ENCODE data around the gene CEACAM3.

CEACAM3 gene

DNA sequence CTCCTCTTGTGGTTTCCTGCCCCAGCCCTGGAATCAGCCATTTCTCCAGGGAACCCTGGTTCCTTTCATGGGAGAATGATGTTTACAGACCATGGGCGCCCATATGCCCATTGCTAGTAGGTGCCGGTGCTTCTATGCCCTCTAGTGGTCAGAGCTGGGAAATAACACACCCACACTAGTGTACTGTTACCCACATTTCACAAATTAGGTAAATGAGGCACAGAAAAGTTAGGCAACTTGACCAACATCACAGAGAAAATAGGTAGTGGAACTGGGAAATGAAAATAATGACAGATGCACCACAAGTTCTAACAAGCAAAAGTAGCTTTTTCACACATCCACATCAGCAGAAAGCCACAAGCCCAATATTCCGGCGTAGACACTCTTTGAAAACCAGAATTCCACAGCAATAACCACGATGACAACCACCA, 1.3 kb upstream of the CEACAM3 start:
- Histone ChIP-seq H3K4me3 (ENCODE audit: low read length) (no peak overlapping the region), H3K36me3 (ENCODE audit: insufficient read depth, low read length) (no peaks in the 10 kb centered on the region), H3K4me2 (ENCODE audit: low read length) (no peak overlapping the region), H3K4me1 (ENCODE audit: control insufficient read depth, insufficient read depth, low read length) (no peaks in the 10 kb centered on the region), H3K9ac (ENCODE audit: low read depth, low read length) (no peak overlapping the region), H3K9me3 (replicated peaks; ENCODE audit: low read length) (no peaks in the 10 kb centered on the region), H3K27me3 (ENCODE audit: control insufficient read depth, insufficient read depth, low read length) (peaks cover 26% of the 10 kb centered on the region)

GRCh38 chr19:41796901-41797300, 514 bp downstream of the CEACAM3 start:
- Histone ChIP-seq H3K4me2 (ENCODE audit: low read length) (no peak overlapping the region), H3K4me3 (ENCODE audit: low read length) (no peak overlapping the region), H3K9ac (ENCODE audit: low read depth, low read length) (no peak overlapping the region)

GRCh38 chr19:41799444-41800000, 3.1 kb downstream of the CEACAM3 start:
- H3K4me2 ChIP-seq (ENCODE audit: low read length) = no peak overlapping the region
- H3K4me3 ChIP-seq (ENCODE audit: low read length) = no peak overlapping the region
- no peaks in the 10 kb centered on the region for H3K9me3 ChIP-seq (replicated peaks; ENCODE audit: low read length)
- H3K9ac ChIP-seq (ENCODE audit: low read depth, low read length) = no peak overlapping the region
- H3K36me3 ChIP-seq (ENCODE audit: insufficient read depth, low read length) = no peaks in the 10 kb centered on the region
- H3K27me3 ChIP-seq (ENCODE audit: control insufficient read depth, insufficient read depth, low read length) = peaks cover 10% of the 10 kb centered on the region
- H3K4me1 ChIP-seq (ENCODE audit: control insufficient read depth, insufficient read depth, low read length) = no peaks in the 10 kb centered on the region

More at GRCh38 chr19:41796901-41797300, 514 bp downstream of the CEACAM3 start:
- H3K9me3 ChIP-seq (replicated peaks; ENCODE audit: low read length) = no peaks in the 10 kb centered on the region
- H3K4me1 ChIP-seq (ENCODE audit: control insufficient read depth, insufficient read depth, low read length) = no peaks in the 10 kb centered on the region
- no peaks in the 10 kb centered on the region for H3K36me3 ChIP-seq (ENCODE audit: insufficient read depth, low read length)
- H3K27me3 ChIP-seq (ENCODE audit: control insufficient read depth, insufficient read depth, low read length) = peaks cover 21% of the 10 kb centered on the region

DNA sequence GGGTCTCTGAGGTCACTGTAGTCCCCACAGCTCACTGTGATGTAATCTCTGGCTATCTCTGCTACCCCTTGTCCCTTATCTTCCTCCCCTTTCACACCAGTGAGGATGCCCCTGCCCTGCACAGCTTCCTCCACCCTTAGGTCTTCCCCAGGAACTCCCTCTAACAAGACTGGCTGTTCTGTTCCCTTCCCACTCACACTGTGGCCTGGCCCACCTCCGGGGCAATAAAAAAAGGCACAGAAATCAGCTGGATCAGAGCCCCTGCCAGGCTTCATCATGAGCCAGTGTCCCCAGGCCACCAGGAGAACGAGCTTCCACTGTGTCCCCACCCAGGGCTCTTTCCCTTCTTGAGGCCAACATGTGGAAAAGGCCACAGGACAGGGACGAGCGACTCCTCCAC, 4.6 kb downstream of the CEACAM3 start:
- Histone ChIP-seq H3K4me2 (ENCODE audit: low read length) (no peak overlapping the region), H3K36me3 (ENCODE audit: insufficient read depth, low read length) (no peaks in the 10 kb centered on the region), H3K9me3 (replicated peaks; ENCODE audit: low read length) (no peaks in the 10 kb centered on the region), H3K9ac (ENCODE audit: low read depth, low read length) (no peak overlapping the region), H3K27me3 (ENCODE audit: control insufficient read depth, insufficient read depth, low read length) (peaks cover 13% of the 10 kb centered on the region), H3K4me3 (ENCODE audit: low read length) (no peak overlapping the region), H3K4me1 (ENCODE audit: control insufficient read depth, insufficient read depth, low read length) (no peaks in the 10 kb centered on the region)

GRCh38 chr19:41801792-41802211, 5.4 kb downstream of the CEACAM3 start:
- Histone ChIP-seq H3K9me3 (replicated peaks; ENCODE audit: low read length) (no peaks in the 10 kb centered on the region), H3K9ac (ENCODE audit: low read depth, low read length) (no peak overlapping the region), H3K27me3 (ENCODE audit: control insufficient read depth, insufficient read depth, low read length) (peaks cover 5% of the 10 kb centered on the region), H3K4me1 (ENCODE audit: control insufficient read depth, insufficient read depth, low read length) (no peaks in the 10 kb centered on the region), H3K36me3 (ENCODE audit: insufficient read depth, low read length) (no peaks in the 10 kb centered on the region), H3K4me2 (ENCODE audit: low read length) (no peak overlapping the region), H3K4me3 (ENCODE audit: low read length) (no peak overlapping the region)

GRCh38 chr19:41802770-41803169, 6.4 kb downstream of the CEACAM3 start:
- Histone ChIP-seq H3K4me3 (ENCODE audit: low read length) (no peak overlapping the region), H3K27me3 (ENCODE audit: control insufficient read depth, insufficient read depth, low read length) (peaks cover 3% of the 10 kb centered on the region), H3K4me1 (ENCODE audit: control insufficient read depth, insufficient read depth, low read length) (no peaks in the 10 kb centered on the region), H3K4me2 (ENCODE audit: low read length) (no peak overlapping the region), H3K9me3 (replicated peaks; ENCODE audit: low read length) (no peaks in the 10 kb centered on the region), H3K36me3 (ENCODE audit: insufficient read depth, low read length) (no peaks in the 10 kb centered on the region), H3K9ac (ENCODE audit: low read depth, low read length) (no peak overlapping the region)

- Histone ChIP-seq H3K4me3 (ENCODE audit: low read length) (no peak overlapping the region), H3K9ac (ENCODE audit: low read depth, low read length) (no peak overlapping the region), H3K36me3 (ENCODE audit: insufficient read depth, low read length) (no peaks in the 10 kb centered on the region), H3K27me3 (ENCODE audit: control insufficient read depth, insufficient read depth, low read length) (peaks cover 3% of the 10 kb centered on the region), H3K4me2 (ENCODE audit: low read length) (no peak overlapping the region), H3K4me1 (ENCODE audit: control insufficient read depth, insufficient read depth, low read length) (no peaks in the 10 kb centered on the region), H3K9me3 (replicated peaks; ENCODE audit: low read length) (no peaks in the 10 kb centered on the region)
Observed at GRCh38 chr19:41804336-41804735, 7.9 kb downstream of the CEACAM3 start.

DNA sequence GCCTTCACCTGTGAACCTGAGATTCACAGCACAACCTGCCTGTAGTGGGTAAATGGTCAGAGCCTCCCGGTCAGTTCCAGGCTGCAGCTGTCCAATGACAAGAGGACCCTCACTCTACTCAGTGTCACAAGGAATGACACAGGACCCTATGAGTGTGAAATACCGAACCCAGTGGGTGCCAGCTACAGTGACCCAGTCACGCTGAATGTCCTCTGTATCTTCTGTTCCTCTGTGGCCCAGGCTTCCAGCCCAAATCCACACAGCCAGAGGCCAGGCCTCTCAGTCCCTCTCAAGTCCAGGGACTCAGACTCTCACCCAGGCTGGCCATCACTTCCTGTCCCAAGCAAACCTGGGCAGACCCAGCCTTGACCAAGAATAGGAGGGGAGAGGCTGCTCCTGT, 10.8 kb downstream of the CEACAM3 start:
- Histone ChIP-seq H3K4me2 (ENCODE audit: low read length) (no peak overlapping the region), H3K36me3 (ENCODE audit: insufficient read depth, low read length) (no peaks in the 10 kb centered on the region), H3K4me1 (ENCODE audit: control insufficient read depth, insufficient read depth, low read length) (no peaks in the 10 kb centered on the region), H3K27me3 (ENCODE audit: control insufficient read depth, insufficient read depth, low read length) (peaks cover 3% of the 10 kb centered on the region), H3K9ac (ENCODE audit: low read depth, low read length) (no peak overlapping the region), H3K4me3 (ENCODE audit: low read length) (no peak overlapping the region), H3K9me3 (replicated peaks; ENCODE audit: low read length) (no peaks in the 10 kb centered on the region)

DNA sequence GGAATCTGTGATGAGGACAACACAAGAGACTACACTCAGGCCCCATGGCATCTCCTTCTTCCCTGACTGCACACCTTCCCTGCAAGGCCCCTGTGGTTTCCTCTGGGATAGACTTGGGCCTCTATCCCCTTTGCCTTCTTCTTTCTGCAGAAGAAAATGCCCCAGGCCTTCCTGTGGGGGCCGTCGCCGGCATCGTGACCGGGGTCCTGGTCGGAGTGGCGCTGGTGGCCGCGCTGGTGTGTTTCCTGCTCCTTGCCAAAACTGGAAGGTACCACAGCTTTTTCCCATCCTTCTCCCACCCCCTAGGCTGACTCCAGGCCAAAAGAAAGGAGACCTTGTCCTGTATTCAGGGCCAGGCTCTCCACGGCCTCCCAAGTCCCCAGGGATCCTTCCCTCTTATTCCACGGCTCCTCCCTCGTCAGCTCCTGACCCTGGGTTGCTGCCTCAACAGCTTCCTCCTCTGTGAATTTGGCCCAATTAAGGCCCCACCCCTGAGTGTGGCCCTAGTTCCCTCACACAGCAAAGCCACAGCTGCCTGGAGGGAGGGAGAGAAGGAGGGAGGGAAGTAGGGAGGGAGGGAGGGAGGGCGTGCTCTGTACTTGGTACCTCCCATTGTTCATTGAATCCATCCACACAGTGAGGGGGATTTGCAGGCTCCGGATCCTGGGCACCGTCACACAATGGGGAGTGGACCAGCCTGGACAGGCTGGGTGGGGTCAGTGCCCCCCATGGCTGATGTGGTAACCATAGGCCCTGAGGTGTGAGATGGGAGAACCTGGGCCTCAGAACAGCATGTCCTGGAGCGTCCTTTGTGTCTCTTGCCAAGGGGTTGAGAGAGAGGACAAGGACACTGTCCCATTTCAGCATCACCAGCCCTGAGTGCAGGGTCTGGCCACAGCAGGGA, 12.5 kb downstream of the CEACAM3 start:
- Histone ChIP-seq H3K9ac (ENCODE audit: low read depth, low read length) (no peak overlapping the region), H3K4me1 (ENCODE audit: control insufficient read depth, insufficient read depth, low read length) (no peaks in the 10 kb centered on the region), H3K4me2 (ENCODE audit: low read length) (no peak overlapping the region), H3K4me3 (ENCODE audit: low read length) (no peak overlapping the region), H3K9me3 (replicated peaks; ENCODE audit: low read length) (no peaks in the 10 kb centered on the region), H3K36me3 (ENCODE audit: insufficient read depth, low read length) (no peaks in the 10 kb centered on the region), H3K27me3 (ENCODE audit: control insufficient read depth, insufficient read depth, low read length) (peaks cover 3% of the 10 kb centered on the region)

DNA sequence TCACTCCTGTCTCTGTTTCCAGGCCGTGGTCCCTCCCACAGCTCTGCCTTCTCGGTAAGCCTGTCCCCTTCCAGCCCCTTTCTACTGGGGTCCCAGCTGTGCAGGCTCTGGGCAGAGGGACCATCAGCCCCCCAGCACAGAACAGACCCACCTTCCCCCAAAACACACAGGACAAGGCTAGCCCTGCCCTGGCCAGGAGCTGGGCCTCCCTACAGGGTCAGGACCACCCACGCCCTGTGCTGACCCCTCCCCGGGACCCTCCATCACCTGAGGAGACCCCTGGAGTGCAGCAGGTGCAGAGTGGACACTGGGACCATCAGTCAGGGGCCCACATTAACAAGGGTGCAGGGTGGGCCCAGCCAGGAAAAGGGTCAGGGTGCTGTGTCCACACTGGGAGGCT, 13.9 kb downstream of the CEACAM3 start:
- no peaks in the 10 kb centered on the region for H3K4me1 ChIP-seq (ENCODE audit: control insufficient read depth, insufficient read depth, low read length)
- no peaks in the 10 kb centered on the region for H3K36me3 ChIP-seq (ENCODE audit: insufficient read depth, low read length)
- H3K9ac ChIP-seq (ENCODE audit: low read depth, low read length) = no peak overlapping the region
- H3K4me2 ChIP-seq (ENCODE audit: low read length) = no peak overlapping the region
- H3K9me3 ChIP-seq (replicated peaks; ENCODE audit: low read length) = no peaks in the 10 kb centered on the region
- H3K27me3 ChIP-seq (ENCODE audit: control insufficient read depth, insufficient read depth, low read length) = peaks cover 3% of the 10 kb centered on the region
- H3K4me3 ChIP-seq (ENCODE audit: low read length) = no peak overlapping the region

GRCh38 chr19:41811036-41811435, 14.6 kb downstream of the CEACAM3 start:
- no peaks in the 10 kb centered on the region for H3K27me3 ChIP-seq (ENCODE audit: control insufficient read depth, insufficient read depth, low read length)
- no peak overlapping the region for H3K4me3 ChIP-seq (ENCODE audit: low read length)
- H3K36me3 ChIP-seq (ENCODE audit: insufficient read depth, low read length) = no peaks in the 10 kb centered on the region
- no peak overlapping the region for H3K4me2 ChIP-seq (ENCODE audit: low read length)
- no peaks in the 10 kb centered on the region for H3K4me1 ChIP-seq (ENCODE audit: control insufficient read depth, insufficient read depth, low read length)
- H3K9me3 ChIP-seq (replicated peaks; ENCODE audit: low read length) = no peaks in the 10 kb centered on the region
- no peak overlapping the region for H3K9ac ChIP-seq (ENCODE audit: low read depth, low read length)

DNA sequence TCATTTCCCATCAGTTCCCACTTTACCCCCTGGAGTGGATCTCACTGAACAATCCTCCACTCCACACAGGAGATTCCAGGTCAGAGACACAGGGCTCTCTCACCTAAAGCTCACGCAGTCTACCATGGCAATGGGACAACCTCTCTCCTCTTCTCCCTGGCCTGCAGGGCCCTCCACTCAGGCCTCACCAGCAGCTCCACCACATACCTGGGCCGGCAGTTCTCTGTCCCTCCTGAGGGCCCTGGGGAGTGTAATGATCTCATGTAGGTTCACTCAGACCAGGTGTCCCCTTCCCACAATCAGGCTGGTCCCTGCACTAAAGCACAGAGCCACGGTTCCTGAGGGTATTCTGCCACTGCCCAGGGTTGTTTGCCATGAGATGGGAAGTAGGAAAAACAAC, 15.6 kb downstream of the CEACAM3 start:
- no peak overlapping the region for H3K4me3 ChIP-seq (ENCODE audit: low read length)
- no peaks in the 10 kb centered on the region for H3K4me1 ChIP-seq (ENCODE audit: control insufficient read depth, insufficient read depth, low read length)
- no peak overlapping the region for H3K4me2 ChIP-seq (ENCODE audit: low read length)
- H3K27me3 ChIP-seq (ENCODE audit: control insufficient read depth, insufficient read depth, low read length) = no peaks in the 10 kb centered on the region
- H3K9ac ChIP-seq (ENCODE audit: low read depth, low read length) = no peak overlapping the region
- no peaks in the 10 kb centered on the region for H3K36me3 ChIP-seq (ENCODE audit: insufficient read depth, low read length)
- H3K9me3 ChIP-seq (replicated peaks; ENCODE audit: low read length) = no peaks in the 10 kb centered on the region
